HepG2 (cell line): ENCODE results near the gene PRKCZ. TPM values are rescaled to one million over a fixed set of nuclear protein-coding genes. Genes with fewer than 3 reads are reported as not detected.

ENCODE experiments used
- ATF2 ChIP-seq: sonication (generic); formaldehyde crosslinking; IDR thresholded peaks from 2 replicates; pipeline ENCODE4 v1.4.0; 2020; ENCODE audit warnings: missing genetic modification reagents
- ATF6 ChIP-seq: sonication (generic); formaldehyde crosslinking; conservative IDR thresholded peaks from 2 replicates; pipeline ENCODE4 v1.4.0; 2020; ENCODE audit warnings: missing genetic modification reagents
- CBFB ChIP-seq: sonication (generic); formaldehyde crosslinking; IDR thresholded peaks from 2 replicates; pipeline ENCODE4 v1.4.0; 2020; ENCODE audit warnings: missing genetic modification reagents
- E2F1 ChIP-seq: sonication (generic); formaldehyde crosslinking; IDR thresholded peaks from 2 replicates; pipeline ENCODE4 v1.5.0; 2020; ENCODE audit warnings: missing genetic modification reagents
- GRHL1 ChIP-seq: sonication (generic); formaldehyde crosslinking; conservative IDR thresholded peaks from 2 replicates; pipeline ENCODE4 v1.8.0; 2022; ENCODE audit warnings: missing genetic modification reagents
- GZF1 ChIP-seq: sonication (generic); formaldehyde crosslinking; IDR thresholded peaks from 2 replicates; pipeline ENCODE4 v1.5.1; 2020; ENCODE audit warnings: mild to moderate bottlenecking, missing genetic modification reagents
- KDM5B ChIP-seq: sonication (generic); formaldehyde crosslinking; IDR thresholded peaks from 2 replicates; pipeline ENCODE4 v1.4.0; 2020; ENCODE audit warnings: missing genetic modification reagents, mild to moderate bottlenecking, borderline replicate concordance
- KLF16 ChIP-seq, 2 experiments: sonication (generic) in 1 of 2; formaldehyde crosslinking in 1 of 2; IDR thresholded peaks; 2 replicates each; pipeline versions ENCODE4 v1.6.1 to v1.8.0; 2016 to 2023; ENCODE audit warnings: missing genetic modification reagents in 2 of 2, missing compliant biosample characterization in 1 of 2
- PHF8 ChIP-seq: sonication (generic); formaldehyde crosslinking; IDR thresholded peaks from 2 replicates; pipeline ENCODE4 v1.5.0; 2020; ENCODE audit warnings: missing genetic modification reagents
- RFX5 ChIP-seq: IDR thresholded peaks from 2 replicates; pipeline ENCODE4 v1.6.1; 2011; ENCODE audit warnings: low read depth, low read length, improper control_type of control experiment
- TOPORS ChIP-seq: sonication (generic); formaldehyde crosslinking; IDR thresholded peaks from 2 replicates; pipeline ENCODE4 v1.8.0; 2023; ENCODE audit warnings: mild to moderate bottlenecking, missing genetic modification reagents
- TP53 ChIP-seq: sonication (generic); formaldehyde crosslinking; conservative IDR thresholded peaks from 2 replicates; pipeline ENCODE4 v1.4.0; 2020; ENCODE audit warnings: missing genetic modification reagents
- ZGPAT ChIP-seq: IDR thresholded peaks from 2 replicates; pipeline ENCODE4 v1.6.1; 2016; ENCODE audit warnings: mild to moderate bottlenecking
- ZMYM3 ChIP-seq: sonication (generic); formaldehyde crosslinking; IDR thresholded peaks from 2 replicates; pipeline ENCODE4 v1.5.1; 2020; ENCODE audit warnings: mild to moderate bottlenecking, missing genetic modification reagents
- ZNF143 ChIP-seq: sonication (generic); formaldehyde crosslinking; IDR thresholded peaks from 2 replicates; pipeline ENCODE4 v1.4.0; 2020; ENCODE audit warnings: missing genetic modification reagents
- ZNF230 ChIP-seq: sonication (generic); formaldehyde crosslinking; IDR thresholded peaks from 2 replicates; pipeline ENCODE4 v1.4.0; 2020; ENCODE audit warnings: mild to moderate bottlenecking, missing genetic modification reagents
- ZNF296 ChIP-seq: sonication (generic); formaldehyde crosslinking; conservative IDR thresholded peaks from 2 replicates; pipeline ENCODE4 v1.5.0; 2020; ENCODE audit warnings: mild to moderate bottlenecking, missing genetic modification reagents
- ZNF337 ChIP-seq: sonication (generic); formaldehyde crosslinking; IDR thresholded peaks from 2 replicates; pipeline ENCODE4 v1.5.1; 2020; ENCODE audit warnings: missing genetic modification reagents, low read depth, mild to moderate bottlenecking, borderline replicate concordance
- ZNF503 ChIP-seq: sonication (generic); formaldehyde crosslinking; IDR thresholded peaks from 2 replicates; pipeline ENCODE4 v1.4.0; 2020; ENCODE audit warnings: missing genetic modification reagents
- ZNF629 ChIP-seq: sonication (generic); formaldehyde crosslinking; conservative IDR thresholded peaks from 2 replicates; pipeline ENCODE4 v1.5.0; 2020; ENCODE audit warnings: missing genetic modification reagents
- polyA plus RNA-seq, 8 experiments: library from polyadenylated mRNA; depleted of rRNA in 3 of 8; stranded (reverse) in 7 of 8; unstranded in 1 of 8; fragments of >200 nt; fragmentation: Illumina TruSeq in 4 of 8; extraction: Trizol in 4 of 8; gene quantifications; 2 replicates each; pipeline versions ENCODE4 v1.2.1 to v1.2.3, GENCODE V29; 2011 to 2016; ENCODE audit warnings: low read depth in 4 of 8, missing spikeins in 1 of 8, mixed read lengths in 1 of 8; ENCODE audit not compliant: insufficient read depth in 1 of 8
- total RNA-seq, 5 experiments: library from RNA; depleted of rRNA; stranded (reverse); fragments of >200 nt; fragmentation: Illumina TruSeq; extraction: Trizol; gene quantifications; 2 replicates each; pipeline ENCODE4 v1.2.3, GENCODE V29; 2016; ENCODE audit warnings: low read depth in 1 of 5

PRKCZ gene
- total and polyA plus RNA-seq, 2 of the 13 experiments (the other 11 are each of a cell fraction or from before 2014, with no cell fraction given) = 34.7 to 85.2 TPM

GRCh38 chr1:2046174-2046917 is 3.9 kb upstream of the PRKCZ start (continued):
- no peak for TF ChIP-seq ATF6 (CRISPR knock-in tag)
- TF ChIP-seq ATF2 (CRISPR knock-in tag) = no peak
- TF ChIP-seq ZNF143 (CRISPR knock-in tag) = peak; percentile 61
- no peak for TF ChIP-seq ZNF629 (CRISPR knock-in tag)
- no peak; the same call in 1 of the 2 replicates for TF ChIP-seq GZF1
- TF ChIP-seq GRHL1 (CRISPR knock-in tag) = no peak
- no peak for TF ChIP-seq ZNF230
- no peak for TF ChIP-seq KDM5B (CRISPR knock-in tag)
- TF ChIP-seq KLF16 (CRISPR knock-in tag; IDR thresholded peaks at IDR 0.05) = no peak
- TF ChIP-seq E2F1 (CRISPR knock-in tag) = no peak
- no peak for TF ChIP-seq PHF8 (CRISPR knock-in tag)
- TF ChIP-seq CBFB (CRISPR knock-in tag) = peak; percentile 19; the same call in 1 of the 2 replicates
- TF ChIP-seq ZMYM3 = peak; percentile 18; the same call in 1 of the 2 replicates
- TF ChIP-seq ZGPAT = peak; percentile 10; the same call in 1 of the 2 replicates
- TF ChIP-seq TOPORS (CRISPR knock-in tag) = no peak
- TF ChIP-seq TP53 (CRISPR knock-in tag) = no peak
- TF ChIP-seq ZNF296 (CRISPR knock-in tag) = no peak
- TF ChIP-seq RFX5 = no peak
- TF ChIP-seq ZNF337 (CRISPR knock-in tag) = no peak
- no peak for TF ChIP-seq ZNF503 (CRISPR knock-in tag)
